Raji (cell line): Measurements from ENCODE around the gene HNRNPF.

ENCODE experiments used
- POLR2A ChIP-seq: IDR thresholded peaks from 2 replicates; pipeline ENCODE4 v1.6.1; 2011; ENCODE audit warnings: low read depth, low read length, control low read depth; ENCODE audit not compliant: insufficient read depth

HNRNPF gene, protein sequence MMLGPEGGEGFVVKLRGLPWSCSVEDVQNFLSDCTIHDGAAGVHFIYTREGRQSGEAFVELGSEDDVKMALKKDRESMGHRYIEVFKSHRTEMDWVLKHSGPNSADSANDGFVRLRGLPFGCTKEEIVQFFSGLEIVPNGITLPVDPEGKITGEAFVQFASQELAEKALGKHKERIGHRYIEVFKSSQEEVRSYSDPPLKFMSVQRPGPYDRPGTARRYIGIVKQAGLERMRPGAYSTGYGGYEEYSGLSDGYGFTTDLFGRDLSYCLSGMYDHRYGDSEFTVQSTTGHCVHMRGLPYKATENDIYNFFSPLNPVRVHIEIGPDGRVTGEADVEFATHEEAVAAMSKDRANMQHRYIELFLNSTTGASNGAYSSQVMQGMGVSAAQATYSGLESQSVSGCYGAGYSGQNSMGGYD

DNA sequence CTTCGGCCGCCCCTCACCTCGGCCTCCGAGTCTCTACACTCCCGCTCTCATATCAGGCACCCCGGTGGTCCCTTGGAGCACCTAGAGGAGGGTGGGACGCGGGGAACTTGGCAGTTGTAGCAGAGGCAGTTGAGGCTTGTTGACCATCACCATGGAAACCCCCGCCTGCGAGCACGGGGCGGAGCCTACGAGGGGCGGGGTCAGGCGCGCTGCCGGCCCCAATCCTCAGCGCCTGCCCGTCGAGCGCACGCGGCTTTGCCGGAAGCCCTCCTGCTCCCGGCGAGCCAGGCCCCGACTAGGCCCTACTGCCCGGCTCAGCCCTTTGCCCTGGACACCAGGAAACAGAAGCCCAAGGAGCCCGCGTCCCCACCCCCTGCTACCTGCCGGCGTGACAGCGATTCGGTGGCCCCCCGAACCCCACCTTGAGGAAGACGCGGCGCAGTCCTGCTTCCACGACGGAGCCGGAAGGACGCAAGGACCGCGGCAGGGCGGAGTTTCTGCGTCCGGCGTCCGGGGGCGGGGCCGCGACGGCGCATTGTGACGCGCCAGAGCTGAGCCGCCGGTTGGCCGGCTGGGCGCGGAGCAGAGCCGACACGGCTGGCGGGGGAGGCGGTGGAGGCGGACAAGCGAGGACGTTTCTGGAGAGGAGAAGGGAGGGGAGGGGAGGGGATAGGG lies at the start of gene HNRNPF:
Gene HNRNPF, minus strand, starts transcription at position 477 of the 675 bp plus-strand sequence. CDS start 21,302 bp downstream, outside the sequence.
- peak; percentile 73 for TF ChIP-seq POLR2A

DNA sequence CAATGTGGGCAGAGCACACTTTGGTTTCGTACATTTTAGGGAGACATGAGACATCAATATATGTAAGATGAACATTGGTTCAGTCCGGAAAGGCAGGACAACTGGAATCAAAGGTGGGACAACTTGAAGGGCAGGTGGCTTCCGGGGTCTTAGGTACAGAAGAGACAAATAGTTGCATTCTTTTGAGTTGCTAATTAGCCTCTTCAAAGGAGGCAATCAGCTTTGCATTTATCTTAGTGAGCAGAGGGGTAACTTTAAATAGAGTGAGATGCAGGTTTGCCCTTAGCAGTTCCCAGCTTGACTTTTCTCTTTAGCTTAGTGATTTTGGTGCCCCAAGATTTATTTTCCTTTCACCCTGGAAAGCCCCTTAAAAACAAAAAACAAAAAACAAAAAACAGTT lies 49.2 kb upstream of the HNRNPF start:
- TF ChIP-seq POLR2A = no peak

DNA sequence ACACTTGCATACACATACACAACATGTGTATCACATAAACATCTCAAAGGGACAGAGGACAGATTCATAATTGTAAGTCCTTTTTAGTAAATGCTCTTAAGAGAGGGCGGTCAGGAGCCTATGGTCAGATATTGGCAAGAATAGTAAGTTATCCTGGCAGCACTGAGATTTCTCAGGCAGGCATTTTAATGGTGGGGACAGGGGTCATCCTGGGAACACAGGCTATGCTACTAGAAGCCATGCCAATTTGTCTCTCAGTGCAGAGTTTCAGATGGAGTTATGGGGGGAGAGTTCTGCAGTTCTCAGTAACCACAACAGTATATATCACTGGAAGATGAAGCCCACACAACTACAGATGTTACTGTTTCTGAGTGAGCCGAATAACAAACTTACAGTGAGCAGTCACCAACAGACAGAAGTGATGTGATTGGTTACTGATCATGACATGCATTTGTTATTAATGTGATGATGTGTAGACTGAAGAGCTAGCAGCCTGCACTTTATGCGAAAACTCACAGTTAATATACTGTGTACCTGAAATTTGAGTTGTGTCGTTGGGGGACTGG lies 44.4 kb upstream of the HNRNPF start:
- 0 out of 2 replicates have a peak, but pooled peaks have one; percentile 30 for TF ChIP-seq POLR2A

DNA sequence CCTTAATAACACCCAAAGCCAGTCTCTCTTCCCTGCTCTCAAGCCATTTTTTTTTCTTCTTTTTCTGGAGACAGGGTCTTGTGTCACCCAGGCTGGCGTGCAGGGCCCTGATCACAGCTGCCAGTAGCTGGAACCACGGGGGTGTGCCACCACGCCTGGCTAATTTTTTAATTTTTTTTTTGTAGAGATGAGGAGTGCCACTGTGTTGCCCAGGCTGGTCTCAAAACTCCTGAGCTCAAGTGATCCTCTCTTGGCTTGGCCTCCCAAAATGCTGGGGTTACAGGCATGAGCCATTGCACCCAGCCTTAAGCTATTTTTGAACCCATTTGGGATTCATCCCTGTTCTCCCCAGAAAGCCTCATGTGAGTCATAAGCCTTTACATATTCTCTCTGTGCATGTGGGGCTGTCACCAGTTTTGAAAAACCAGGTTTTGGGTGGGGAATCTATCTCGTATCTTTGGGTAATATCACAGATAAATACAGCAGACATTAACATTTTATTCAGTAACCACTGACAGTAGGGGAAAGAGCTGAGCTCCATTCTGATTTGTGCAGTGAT lies 43.4 kb upstream of the HNRNPF start:
- TF ChIP-seq POLR2A = no peak

DNA sequence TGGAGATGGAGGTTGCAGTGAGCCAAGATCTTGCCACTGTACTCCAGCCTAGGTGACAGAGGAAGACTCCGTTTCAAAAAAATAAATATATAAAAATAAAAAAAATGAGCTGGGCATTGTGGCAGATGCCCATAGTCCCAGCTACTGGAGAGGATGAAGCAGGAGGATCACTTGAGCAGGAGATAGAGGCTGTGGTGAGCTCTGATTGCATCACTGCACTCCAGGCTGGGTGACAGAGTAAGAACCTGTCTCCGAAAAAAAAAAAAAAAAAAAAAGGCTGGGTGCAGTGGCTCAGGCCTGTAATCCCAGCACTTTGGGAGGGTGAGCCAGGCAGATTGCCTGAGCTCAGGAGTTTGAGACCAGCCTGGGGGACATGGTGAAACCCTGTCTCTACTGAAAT lies 39.8 kb upstream of the HNRNPF start:
- TF ChIP-seq POLR2A = no peak

DNA sequence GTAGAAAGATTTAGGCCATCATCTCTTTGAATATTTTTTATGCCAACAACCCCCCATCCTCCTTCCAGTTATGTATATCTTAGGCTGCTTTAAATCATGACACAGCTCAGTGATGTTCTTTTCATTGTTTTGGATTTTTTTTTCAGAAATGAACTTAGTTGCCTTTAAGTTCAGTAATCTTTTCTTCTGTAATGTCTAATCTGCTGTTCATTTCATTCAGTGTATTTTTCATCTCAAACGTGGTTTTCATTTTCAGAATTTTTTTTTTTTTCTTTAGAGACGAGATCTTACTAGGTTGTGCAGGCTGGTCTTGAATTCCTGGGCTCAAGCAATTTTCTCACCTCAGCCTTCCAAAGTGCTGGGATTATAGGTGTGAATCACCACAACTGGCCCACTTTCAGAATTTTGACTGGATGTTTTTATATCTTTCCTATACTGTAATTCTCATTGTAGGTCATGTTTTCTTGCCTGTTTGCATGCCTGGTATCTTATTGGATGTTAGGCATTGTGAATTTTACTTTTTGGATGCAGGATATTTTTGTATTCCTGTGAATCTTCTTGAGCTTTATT lies 36.0 kb upstream of the HNRNPF start:
- TF ChIP-seq POLR2A = no peak

DNA sequence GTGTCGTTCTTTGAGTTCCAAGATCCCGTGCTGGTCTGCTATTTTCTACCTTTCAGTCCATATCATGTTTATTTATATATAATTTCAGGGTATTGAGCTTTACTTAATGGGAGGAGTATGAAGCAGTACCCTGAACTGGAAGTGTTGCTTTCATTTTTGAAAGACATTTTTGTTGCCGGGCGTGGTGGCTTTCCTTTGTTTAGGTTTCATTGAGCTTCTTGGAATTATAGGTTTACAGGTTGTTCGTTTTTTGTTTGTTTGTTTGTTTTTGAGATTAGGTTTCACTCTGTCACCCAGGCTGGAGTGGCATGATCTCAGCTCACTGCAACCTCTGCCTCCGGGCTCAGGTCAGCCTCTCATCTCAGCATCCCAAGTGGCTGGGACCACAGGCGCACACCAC lies 35.3 kb upstream of the HNRNPF start:
- no peak for TF ChIP-seq POLR2A

DNA sequence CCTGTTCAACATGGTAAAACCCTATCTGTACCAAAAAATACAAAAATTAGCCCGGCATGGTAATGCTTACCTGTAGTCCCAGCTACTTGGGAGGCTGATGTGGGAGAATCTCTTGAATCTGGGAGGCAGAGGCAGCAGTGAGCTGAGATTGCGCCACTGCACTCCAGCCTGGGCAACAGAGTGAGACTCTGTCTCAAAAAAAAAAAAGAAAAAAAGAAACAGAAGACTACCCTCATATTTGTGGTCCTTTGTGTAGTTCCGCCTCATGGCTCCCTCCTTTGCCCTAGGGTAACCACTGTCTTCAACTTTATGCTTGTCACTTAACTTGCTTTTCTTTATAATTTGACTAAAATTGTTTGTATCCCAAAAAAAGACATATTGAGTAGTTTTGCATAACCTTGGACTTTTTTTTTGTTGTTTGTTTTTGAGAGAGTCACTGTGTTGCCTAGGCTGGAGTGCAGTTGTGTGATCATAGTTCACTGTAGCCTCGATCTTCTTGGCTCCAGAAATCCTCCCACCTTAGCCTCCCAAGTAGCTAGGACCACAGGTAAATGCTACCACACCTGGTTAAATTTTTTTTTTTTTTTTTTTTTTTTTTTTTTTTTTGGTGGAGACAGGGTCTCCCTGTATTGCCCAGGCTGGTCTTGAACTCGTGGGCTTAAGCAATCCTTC lies 31.6 kb upstream of the HNRNPF start:
- TF ChIP-seq POLR2A = no peak

DNA sequence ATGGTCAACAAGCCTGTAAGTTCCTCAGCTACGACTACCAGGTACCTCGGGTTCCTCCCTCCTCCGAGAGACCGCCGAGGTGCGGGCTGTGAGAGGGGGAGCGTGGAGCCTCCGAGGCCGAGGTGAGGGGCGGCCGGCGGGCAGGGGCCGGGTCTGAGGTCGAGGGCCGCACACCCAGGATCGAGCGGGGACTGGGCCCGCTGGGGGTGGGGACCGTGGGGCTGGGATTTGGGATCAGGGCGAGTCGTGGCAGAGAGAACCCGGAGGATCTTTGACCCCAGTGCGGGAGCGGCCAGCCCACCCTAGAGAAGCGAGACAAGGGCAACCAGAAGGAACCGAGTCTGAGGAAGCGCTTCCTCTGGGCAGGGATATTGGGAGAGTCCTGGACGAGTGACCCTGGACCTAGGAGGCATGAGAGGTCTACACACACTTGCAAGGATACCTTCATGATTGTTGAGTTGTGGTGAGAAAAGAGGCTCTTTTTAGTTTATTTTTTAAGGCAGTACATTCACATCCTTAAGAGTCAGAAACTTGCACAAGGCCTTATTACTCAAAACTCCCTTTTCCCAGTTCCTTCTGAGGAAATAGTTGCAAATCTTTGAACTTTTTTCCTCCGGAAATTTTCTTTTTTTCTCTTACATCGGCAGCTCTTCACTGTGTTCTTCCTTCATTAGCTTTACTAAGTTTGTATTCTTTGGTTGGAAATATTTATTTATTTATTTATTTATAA lies 28.3 kb upstream of the HNRNPF start:
- TF ChIP-seq POLR2A = no peak

DNA sequence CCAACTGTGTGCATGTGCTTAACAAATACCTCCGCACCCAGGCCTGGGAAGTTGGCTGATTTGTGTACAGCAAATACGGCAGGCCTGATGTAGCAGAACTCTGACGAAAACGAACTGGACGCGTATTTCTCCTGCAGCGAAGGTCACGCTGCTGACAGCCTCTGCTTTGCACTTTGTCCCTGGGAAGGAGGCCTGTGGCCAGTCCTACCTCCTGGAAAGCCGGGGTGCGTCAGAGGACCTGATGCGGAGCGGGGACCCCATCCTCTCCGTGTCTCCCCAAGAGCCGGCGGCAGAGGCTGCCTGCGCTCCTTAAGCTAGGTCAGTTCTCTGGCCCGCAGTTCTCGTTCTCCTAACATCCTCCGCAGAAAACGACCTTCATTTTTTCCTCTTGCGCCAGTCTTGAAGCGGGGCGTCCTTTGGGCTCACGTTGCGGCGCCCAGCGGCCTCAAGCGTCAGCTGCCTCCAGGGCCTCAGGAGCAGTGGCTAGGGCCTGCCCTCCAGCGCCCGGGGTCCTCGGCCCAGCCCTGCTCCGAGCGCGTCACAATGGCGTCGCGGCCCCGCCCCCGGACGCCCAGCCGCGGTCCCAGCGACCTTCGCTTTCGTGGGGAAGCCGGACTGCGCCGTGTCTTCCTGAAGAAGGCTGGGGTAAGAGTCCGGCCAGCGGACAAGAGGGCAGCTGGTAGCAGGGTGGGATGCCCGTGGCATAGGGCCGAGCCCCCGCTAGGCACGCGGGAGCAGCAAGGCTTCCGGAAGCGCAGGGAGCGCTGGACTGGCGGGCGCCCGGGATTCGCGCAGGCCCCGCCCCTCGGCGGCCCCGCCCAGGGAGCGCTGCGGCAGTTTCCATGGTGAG lies 27.5 kb upstream of the HNRNPF start, which contains the start of gene ZNF487:
Gene ZNF487, plus strand, starts transcription at position 821 of the 850 bp plus-strand sequence. CDS start 38,703 bp downstream, outside the sequence.
- TF ChIP-seq POLR2A = peak; percentile 77

DNA sequence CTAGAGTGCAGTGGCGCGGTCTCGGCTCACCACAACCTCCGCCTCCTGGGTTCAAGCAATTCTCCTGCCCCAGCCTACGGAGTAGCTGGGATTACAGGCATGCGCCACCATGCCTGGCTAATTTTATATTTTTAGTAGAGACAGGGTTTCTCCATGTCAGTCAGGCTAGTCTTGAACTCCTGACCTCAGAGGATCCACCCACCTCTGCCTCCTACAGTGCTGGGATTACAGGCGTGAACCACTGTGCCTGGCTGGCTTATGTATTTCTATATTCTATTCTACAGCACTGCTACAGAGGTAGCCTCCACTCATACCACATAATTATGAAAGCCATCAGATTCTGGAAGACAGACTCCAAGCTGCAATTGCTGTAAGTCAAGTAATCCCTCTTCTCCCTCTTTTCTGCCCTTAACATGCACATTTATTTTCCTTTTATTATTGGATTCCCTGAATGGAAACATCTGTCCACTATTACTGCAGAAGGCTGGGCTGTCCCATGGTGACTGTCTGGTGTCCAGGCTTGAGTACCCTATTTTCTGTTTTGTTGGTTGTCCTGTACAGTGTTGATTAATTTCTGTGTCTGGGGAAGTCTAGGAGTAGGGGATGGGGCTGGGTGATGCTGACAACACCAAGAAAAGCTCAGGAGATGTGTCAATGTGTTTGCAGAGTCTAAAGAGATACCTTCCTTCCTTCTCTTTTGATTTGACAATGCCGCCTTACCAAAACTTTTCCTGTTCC lies 22.1 kb upstream of the HNRNPF start:
- TF ChIP-seq POLR2A = no peak

DNA sequence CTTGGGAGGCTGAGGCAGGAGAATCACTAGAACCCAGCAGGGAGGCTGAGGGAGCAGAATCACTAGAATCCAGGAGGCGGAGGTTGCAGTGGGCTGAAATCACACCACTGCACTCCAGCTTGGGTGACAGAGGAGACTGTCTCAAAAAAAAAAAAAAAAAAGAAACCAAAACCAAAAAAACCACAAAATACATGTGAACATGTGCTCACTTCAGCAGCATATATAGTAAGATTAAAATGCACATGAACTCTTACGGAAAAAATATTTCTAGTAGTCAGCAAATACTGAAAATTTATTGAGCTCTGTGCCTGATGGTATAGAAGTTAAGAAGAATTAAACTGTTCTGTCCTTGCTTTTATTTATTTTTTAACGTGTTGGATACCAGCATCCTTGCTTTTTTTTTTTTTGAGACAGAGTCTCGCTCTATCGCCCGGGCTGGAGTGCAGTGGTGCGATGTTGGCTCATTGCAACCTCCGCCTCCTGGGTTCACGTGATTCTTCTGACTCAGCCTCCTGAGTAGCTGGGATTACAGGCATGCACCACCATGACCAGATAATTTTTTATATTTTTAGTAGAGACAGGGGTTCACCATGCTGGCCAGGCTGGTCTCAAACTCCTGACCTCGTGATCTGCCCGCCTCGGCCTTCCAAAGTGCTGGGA lies 18.3 kb upstream of the HNRNPF start:
- peak; percentile 24; the same call in 1 of the 2 replicates for TF ChIP-seq POLR2A
